Psoas muscle (tissue), 8 donors: Measurements from ENCODE around the gene EID1. TPM values are rescaled to one million over a fixed set of nuclear protein-coding genes. Genes with fewer than 3 reads are reported as not detected.
"Not testable (repeated sequence)": the region's sequence is repeated elsewhere in the genome, so short reads cannot be mapped to it uniquely, and the experiment has no call there.

Experiments used
- ATAC-seq, 4 donors: fragments of 200-7000 bp; cut with Tn5 transposase; one replicate each; pipeline ENCODE4 v1.9.1; 2020; ENCODE audit warnings: moderate library complexity in 3 of 4, mild to moderate bottlenecking in 2 of 4
- DNase-seq, 2 donors: peaks; one replicate each; pipeline ENCODE4 v3.0.0-alpha.2; 2020
- H3K27ac ChIP-seq: fragments of 200-600 bp; one replicate; pipeline ENCODE4 v1.8.0; 2022
- H3K27me3 ChIP-seq, 3 donors: fragments of 200-600 bp in 1 of 3; one replicate each; pipeline versions ENCODE4 v1.6.1 to v1.8.0; 2013 to 2022; ENCODE audit warnings: low read length in 2 of 3, mild to moderate bottlenecking in 2 of 3, moderate library complexity in 1 of 3; ENCODE audit not compliant: insufficient read depth in 3 of 3
- H3K36me3 ChIP-seq, 2 donors: fragments of 200-600 bp in 1 of 2; one replicate each; pipeline versions ENCODE4 v1.6.1 to v1.8.0; 2013 to 2022; ENCODE audit warnings: low read depth in 1 of 2, mild to moderate bottlenecking in 1 of 2, moderate library complexity in 1 of 2; ENCODE audit not compliant: insufficient read depth in 1 of 2
- H3K4me1 ChIP-seq: fragments of 200-600 bp; one replicate; pipeline ENCODE4 v1.8.0; 2022
- H3K4me3 ChIP-seq: fragments of 200-600 bp; one replicate; pipeline ENCODE4 v1.8.0; 2022; ENCODE audit warnings: mild to moderate bottlenecking
- H3K9me3 ChIP-seq: fragments of 200-600 bp; one replicate; pipeline ENCODE4 v1.8.0; 2022
- CTCF ChIP-seq: fragments of 200-600 bp; IDR thresholded peaks from one replicate; pipeline ENCODE4 v1.8.0; 2022; ENCODE audit warnings: antibody characterized with exemption
- WGBS, 3 donors: extraction: QIAGEN DNeasy Blood & Tissue Kit; methylation state at CpG; one replicate each; pipeline versions ENCODE4 v1.1.6 to v1.1.7; 2013; 5-methylcytosine and 5-hydroxymethylcytosine counted together
- intact Hi-C, 2 donors: fragments of 100-400 bp; cut with DNase I; formaldehyde crosslinking; loops; one replicate each; pipeline versions ENCODE4 v1.11.0 to v1.14.2; 2022
- polyA plus RNA-seq, 3 donors: library from polyadenylated mRNA; stranded (reverse); fragments of 200-250 nt; gene quantifications; one replicate each; pipeline ENCODE4 v1.2.3, GENCODE V29; 2013
- total RNA-seq, 4 donors: library from RNA; stranded (reverse); fragmentation: NEBNext Ultra II Directional in 2 of 4; extraction: Animal tissue kit (Norgen Biotek cat#: 25700) in 2 of 4; gene quantifications; one replicate each; pipeline versions ENCODE4 v1.2.1 to v1.2.4, GENCODE V29; 2021 to 2023
- donor health status: healthy with polysubstance abuse.
- donor health status: DM: no; HTN: no; CAD: no; lungs with moderate emphysema.
- donor health status: Bipolar disorder and iron deficiency.
- donor health status: healthy.
- donor health status: DM: yes; HTN: yes; CAD: no.
- donor health status: DM: no; HTN: no; CAD: no.
- donor health status: DM: no; HTN: no; CAD: no.
- donor health status: DM: yes; HTN: yes; CAD: no.

Gene EID1
- total and polyA plus RNA-seq, 7 donors: 60.3 to 120 (median 93.7) TPM

- no peak for TF ChIP-seq CTCF
- H3K27ac ChIP-seq: no peak overlapping the region
- no peak for DNase-seq
- intact Hi-C loops: no loop called here
- no peaks in the 10 kb centered on the region for H3K4me1 ChIP-seq
- 68 to 78% (median 76%) methylated on average over 1 of the region's 1 CpG for WGBS, 3 donors
- H3K36me3 ChIP-seq: no peaks in the 10 kb centered on the region
- ATAC-seq: no peak
- peaks cover 0 to 4% (median 0%) of the 10 kb centered on the region in 3 donors for H3K27me3 ChIP-seq
- H3K9me3 ChIP-seq: no peaks in the 10 kb centered on the region
- H3K4me3 ChIP-seq: no peak overlapping the region
Measured at GRCh38 chr15:48905847-48906246, 27.9 kb downstream of the EID1 start.

- DNase-seq, H3K27ac ChIP-seq, H3K36me3 ChIP-seq, H3K27me3 ChIP-seq, H3K4me1 ChIP-seq, H3K4me3 ChIP-seq, ATAC-seq, H3K9me3 ChIP-seq, intact Hi-C loops: not testable (repeated sequence)
- WGBS, 3 donors: 78 to 81% (median 78%) methylated on average over 2 of the region's 2 CpGs
Measured at GRCh38 chr15:48909313-48909712, 31.4 kb downstream of the EID1 start.

GRCh38 chr15:48910554-48910953, 32.6 kb downstream of the EID1 start:
- 75 to 85% (median 78%) methylated on average over 2 of the region's 2 CpGs for WGBS, 3 donors
- H3K4me1 ChIP-seq, intact Hi-C loops: not testable (repeated sequence)

GRCh38 chr15:48913141-48913540, 35.2 kb downstream of the EID1 start:
- no peak for DNase-seq
- no peak for TF ChIP-seq CTCF
- 97 to 98% (median 97%) methylated on average over 4 of the region's 4 CpGs for WGBS, 3 donors
- no peak overlapping the region for H3K4me3 ChIP-seq
- no peaks in the 10 kb centered on the region for H3K36me3 ChIP-seq
- no peak for ATAC-seq
- H3K27me3 ChIP-seq: no peaks in the 10 kb centered on the region
- no peaks in the 10 kb centered on the region for H3K9me3 ChIP-seq
- H3K27ac ChIP-seq: no peak overlapping the region
- no peaks in the 10 kb centered on the region for H3K4me1 ChIP-seq
- intact Hi-C loops: no loop called here

More at GRCh38 chr15:48910554-48910953, 32.6 kb downstream of the EID1 start:
- H3K36me3 ChIP-seq, H3K4me3 ChIP-seq, H3K27me3 ChIP-seq, ATAC-seq, DNase-seq, H3K9me3 ChIP-seq, H3K27ac ChIP-seq: not testable (repeated sequence)

- no peak for ATAC-seq
- WGBS, 3 donors: 94 to 95% (median 94%) methylated on average over 3 of the region's 3 CpGs
- Histone ChIP-seq H3K9me3 (no peaks in the 10 kb centered on the region), H3K4me1 (no peaks in the 10 kb centered on the region), H3K36me3 (no peaks in the 10 kb centered on the region), H3K27me3 (no peaks in the 10 kb centered on the region), H3K4me3 (no peak overlapping the region), H3K27ac (no peak overlapping the region)
- TF ChIP-seq CTCF: no peak
- no peak for DNase-seq
- intact Hi-C loops: no loop called here
Measured at GRCh38 chr15:48914717-48915116, 36.8 kb downstream of the EID1 start.

- no peaks in the 10 kb centered on the region for H3K4me1 ChIP-seq
- H3K27ac ChIP-seq: no peak overlapping the region
- DNase-seq (no peak), ATAC-seq (no peak)
- intact Hi-C loops: no loop called here
- no peak for TF ChIP-seq CTCF
- H3K27me3 ChIP-seq: no peaks in the 10 kb centered on the region
- no peaks in the 10 kb centered on the region for H3K36me3 ChIP-seq
- 25 to 35% (median 28%) methylated on average over 3 of the region's 3 CpGs for WGBS, 3 donors
- no peak overlapping the region for H3K4me3 ChIP-seq
- no peaks in the 10 kb centered on the region for H3K9me3 ChIP-seq
Measured at GRCh38 chr15:48915861-48916260, 37.9 kb downstream of the EID1 start.
